Measurements from ENCODE around the gene MAP6D1.

Gene MAP6D1

GRCh38 chr3:183823963-183824362 lies 1.4 kb downstream of the MAP6D1 start:
- no peak for DNase-seq (ENCODE audit: low spot score)

- no peak for DNase-seq (ENCODE audit: low spot score)
Measured at GRCh38 chr3:183822631-183823030, 2.7 kb downstream of the MAP6D1 start.

- no peak for DNase-seq (ENCODE audit: low spot score)
Measured at GRCh38 chr3:183819831-183820230, 5.5 kb downstream of the MAP6D1 start.

- no peak for DNase-seq (ENCODE audit: low spot score)
Measured at GRCh38 chr3:183818706-183819624, 6.4 kb downstream of the MAP6D1 start.

- DNase-seq (ENCODE audit: low spot score), result no peak
Measured at GRCh38 chr3:183818041-183818620, 7.2 kb downstream of the MAP6D1 start.

- no peak for DNase-seq (ENCODE audit: low spot score)
Measured at GRCh38 chr3:183817639-183818038, 7.7 kb downstream of the MAP6D1 start.

GRCh38 chr3:183816681-183817510 lies 8.5 kb downstream of the MAP6D1 start:
- no peak for DNase-seq (ENCODE audit: low spot score)

- peak; percentile 62 for DNase-seq (ENCODE audit: low spot score)
Measured at GRCh38 chr3:183815951-183816475, 9.4 kb downstream of the MAP6D1 start.

GRCh38 chr3:183815563-183815940 lies 9.8 kb downstream of the MAP6D1 start:
- peak; percentile 56 for DNase-seq (ENCODE audit: low spot score)

- DNase-seq (ENCODE audit: low spot score), result no peak
Measured at GRCh38 chr3:183814240-183814639, 11.1 kb downstream of the MAP6D1 start.

GRCh38 chr3:183812761-183813445 lies 12.5 kb downstream of the MAP6D1 start:
- no peak for DNase-seq (ENCODE audit: low spot score)

GRCh38 chr3:183811638-183812037 lies 13.7 kb downstream of the MAP6D1 start:
- no peak for DNase-seq (ENCODE audit: low spot score)

GRCh38 chr3:183810643-183811594 lies 14.5 kb downstream of the MAP6D1 start:
- DNase-seq (ENCODE audit: low spot score), result no peak

GRCh38 chr3:183809270-183809669 lies 16.1 kb downstream of the MAP6D1 start:
- no peak for DNase-seq (ENCODE audit: low spot score)

- no peak for DNase-seq (ENCODE audit: low spot score)
Measured at GRCh38 chr3:183808355-183808754, 17.0 kb downstream of the MAP6D1 start.

GRCh38 chr3:183807881-183808280 lies 17.5 kb downstream of the MAP6D1 start:
- DNase-seq (ENCODE audit: low spot score), result no peak

GRCh38 chr3:183807209-183807728 lies 18.1 kb downstream of the MAP6D1 start:
- DNase-seq (ENCODE audit: low spot score), result no peak

- DNase-seq (ENCODE audit: low spot score), result no peak
Measured at GRCh38 chr3:183802989-183803388, 22.4 kb downstream of the MAP6D1 start.

GRCh38 chr3:183801601-183802000 lies 23.8 kb downstream of the MAP6D1 start:
- DNase-seq (ENCODE audit: low spot score), result no peak

GRCh38 chr3:183800243-183800863 lies 25.0 kb downstream of the MAP6D1 start:
- DNase-seq (ENCODE audit: low spot score), result no peak
